Body of pancreas (tissue), 4 donors: ENCODE data around the gene HTRA3.

ENCODE experiments used
- POLR2A ChIP-seq, 3 donors: fragments of 450-650 bp; IDR thresholded peaks; one replicate each; pipeline ENCODE4 v1.6.1; 2016; ENCODE audit warnings: antibody characterized with exemption in 3 of 3, mild to moderate bottlenecking in 2 of 3
- TF ChIP-seq, protein P1 (sequence below), 7 experiments: fragments of 450-650 bp in 4 of 7; fragments of 200-600 bp in 3 of 7; sonication (generic) in 3 of 7; IDR thresholded peaks; one replicate each; pipeline ENCODE4 v1.5.1; 2016 to 2019; ENCODE audit warnings: antibody characterized with exemption in 7 of 7

DNA sequence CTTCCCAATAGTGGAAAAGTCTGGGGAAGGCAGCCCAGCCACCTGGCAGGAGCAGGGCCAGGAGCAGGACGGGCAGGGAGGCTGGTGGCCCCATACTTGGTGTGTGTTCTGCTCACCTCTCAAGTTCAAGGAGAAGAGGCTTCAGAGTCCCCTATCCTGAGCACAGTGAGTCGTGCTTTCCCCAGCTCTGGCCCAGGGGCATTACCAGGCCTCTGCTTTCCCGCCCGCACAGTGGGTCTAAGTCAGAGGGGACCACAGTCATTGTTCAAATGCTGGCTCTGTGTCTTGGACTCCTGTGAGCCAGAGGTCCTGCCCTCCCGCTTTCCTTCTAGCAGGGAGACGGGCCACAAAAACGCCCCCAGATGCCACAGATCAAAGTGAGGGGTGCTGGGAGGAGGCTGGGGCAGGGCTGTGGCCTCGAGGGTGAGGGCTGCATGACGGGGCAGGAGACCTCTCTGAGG lies 27.6 kb downstream of the HTRA3 start:
- no peak for TF ChIP-seq POLR2A (IDR thresholded peaks at IDR 0.05)
- TF ChIP-seq, protein P1, sequence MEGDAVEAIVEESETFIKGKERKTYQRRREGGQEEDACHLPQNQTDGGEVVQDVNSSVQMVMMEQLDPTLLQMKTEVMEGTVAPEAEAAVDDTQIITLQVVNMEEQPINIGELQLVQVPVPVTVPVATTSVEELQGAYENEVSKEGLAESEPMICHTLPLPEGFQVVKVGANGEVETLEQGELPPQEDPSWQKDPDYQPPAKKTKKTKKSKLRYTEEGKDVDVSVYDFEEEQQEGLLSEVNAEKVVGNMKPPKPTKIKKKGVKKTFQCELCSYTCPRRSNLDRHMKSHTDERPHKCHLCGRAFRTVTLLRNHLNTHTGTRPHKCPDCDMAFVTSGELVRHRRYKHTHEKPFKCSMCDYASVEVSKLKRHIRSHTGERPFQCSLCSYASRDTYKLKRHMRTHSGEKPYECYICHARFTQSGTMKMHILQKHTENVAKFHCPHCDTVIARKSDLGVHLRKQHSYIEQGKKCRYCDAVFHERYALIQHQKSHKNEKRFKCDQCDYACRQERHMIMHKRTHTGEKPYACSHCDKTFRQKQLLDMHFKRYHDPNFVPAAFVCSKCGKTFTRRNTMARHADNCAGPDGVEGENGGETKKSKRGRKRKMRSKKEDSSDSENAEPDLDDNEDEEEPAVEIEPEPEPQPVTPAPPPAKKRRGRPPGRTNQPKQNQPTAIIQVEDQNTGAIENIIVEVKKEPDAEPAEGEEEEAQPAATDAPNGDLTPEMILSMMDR (IDR thresholded peaks at IDR 0.05) = no peak
